Measurements from ENCODE around the gene POLR1D.

The POLR1D gene

DNA sequence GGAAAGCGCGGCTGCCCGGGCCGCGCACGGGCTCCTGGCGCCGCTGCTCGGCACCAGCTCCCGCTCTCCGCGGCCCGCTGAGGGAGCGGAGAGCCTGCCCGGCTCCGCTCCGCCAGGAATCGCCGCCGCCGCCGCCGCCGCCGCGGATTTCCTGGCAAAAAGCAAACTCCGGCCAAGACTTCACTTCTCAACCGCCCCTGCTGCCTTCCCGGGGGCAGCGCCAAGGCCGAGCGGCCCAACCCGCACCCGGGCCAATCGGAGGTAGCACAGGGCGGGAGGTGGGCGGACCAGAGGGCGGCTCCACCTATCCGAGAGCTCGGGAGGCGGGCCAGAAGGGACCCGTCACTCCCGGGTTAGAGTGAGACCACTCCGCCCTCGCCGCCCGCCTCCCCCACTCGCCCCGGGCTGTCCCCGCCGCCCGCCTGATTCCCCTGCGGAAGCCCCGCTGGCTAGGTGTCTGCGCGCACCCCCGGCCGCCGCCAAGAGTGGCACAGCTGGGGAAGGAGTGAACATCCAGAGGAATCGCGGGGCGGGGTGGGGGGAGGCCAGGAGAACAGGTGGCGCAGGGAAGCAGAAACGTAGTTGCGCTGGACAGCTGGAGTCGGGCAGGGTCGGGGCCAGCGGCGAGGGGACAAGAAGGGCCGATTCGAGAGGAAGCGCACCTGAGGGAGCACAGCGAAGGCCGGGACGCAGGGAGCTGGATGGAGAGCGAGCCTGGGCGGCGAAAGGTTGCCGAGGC lies 1.1 kb upstream of the POLR1D start, which contains the start of gene LNX2:
Gene LNX2 (minus strand): TSS at position 153 of the 739 bp plus-strand sequence. CDS start 38,826 bp downstream, outside the sequence.
- peak; percentile 65 for DNase-seq (ENCODE audit: low read depth, low spot score)
- ChIA-PET CTCF (interaction anchor here (0.6 to 3.6 kb wide), 9 partner anchors 11 to 334 kb away, joined by 3 to 11 read pairs (median 3); no protein-coding TSS in a partner anchor), POLR2A (interaction anchor here (0.9 kb wide), 1 partner anchor 18 kb away, joined by 4 read pairs; no protein-coding TSS in a partner anchor)
- peak within 1 kb of the TSS; percentile 76 for H3K4me3 ChIP-seq (ENCODE audit: low read depth, low read length)
- TF ChIP-seq, protein P1, sequence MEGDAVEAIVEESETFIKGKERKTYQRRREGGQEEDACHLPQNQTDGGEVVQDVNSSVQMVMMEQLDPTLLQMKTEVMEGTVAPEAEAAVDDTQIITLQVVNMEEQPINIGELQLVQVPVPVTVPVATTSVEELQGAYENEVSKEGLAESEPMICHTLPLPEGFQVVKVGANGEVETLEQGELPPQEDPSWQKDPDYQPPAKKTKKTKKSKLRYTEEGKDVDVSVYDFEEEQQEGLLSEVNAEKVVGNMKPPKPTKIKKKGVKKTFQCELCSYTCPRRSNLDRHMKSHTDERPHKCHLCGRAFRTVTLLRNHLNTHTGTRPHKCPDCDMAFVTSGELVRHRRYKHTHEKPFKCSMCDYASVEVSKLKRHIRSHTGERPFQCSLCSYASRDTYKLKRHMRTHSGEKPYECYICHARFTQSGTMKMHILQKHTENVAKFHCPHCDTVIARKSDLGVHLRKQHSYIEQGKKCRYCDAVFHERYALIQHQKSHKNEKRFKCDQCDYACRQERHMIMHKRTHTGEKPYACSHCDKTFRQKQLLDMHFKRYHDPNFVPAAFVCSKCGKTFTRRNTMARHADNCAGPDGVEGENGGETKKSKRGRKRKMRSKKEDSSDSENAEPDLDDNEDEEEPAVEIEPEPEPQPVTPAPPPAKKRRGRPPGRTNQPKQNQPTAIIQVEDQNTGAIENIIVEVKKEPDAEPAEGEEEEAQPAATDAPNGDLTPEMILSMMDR (IDR thresholded peaks at IDR 0.05; ENCODE audit: insufficient read depth, low read length, missing control alignments) = no peak

DNA sequence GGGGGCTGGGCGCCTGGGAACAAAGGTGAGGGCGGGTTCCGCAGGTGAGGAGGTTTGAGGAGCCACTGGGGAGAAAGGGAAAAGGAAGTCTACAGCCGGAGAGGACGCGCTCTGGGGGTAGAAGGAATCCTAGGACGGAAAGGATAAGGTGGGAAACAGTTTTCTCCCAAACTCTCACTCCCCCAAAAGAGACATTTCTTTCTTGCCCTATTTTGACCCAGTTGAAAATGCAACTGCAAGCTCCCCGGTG lies 651 bp upstream of the POLR1D start:
- POLR2A ChIA-PET = no interaction called here
- H3K4me3 ChIP-seq (ENCODE audit: low read depth, low read length) = peak overlapping the region; percentile 76
- DNase-seq (ENCODE audit: low read depth, low spot score) = no peak
- TF ChIP-seq, protein P1 (IDR thresholded peaks at IDR 0.05; ENCODE audit: insufficient read depth, low read length, missing control alignments) = no peak
- CTCF ChIA-PET = interaction anchor here (0.6 to 3.6 kb wide), 7 partner anchors 10 to 333 kb away, joined by 3 to 11 read pairs (median 3); no protein-coding TSS in a partner anchor

DNA sequence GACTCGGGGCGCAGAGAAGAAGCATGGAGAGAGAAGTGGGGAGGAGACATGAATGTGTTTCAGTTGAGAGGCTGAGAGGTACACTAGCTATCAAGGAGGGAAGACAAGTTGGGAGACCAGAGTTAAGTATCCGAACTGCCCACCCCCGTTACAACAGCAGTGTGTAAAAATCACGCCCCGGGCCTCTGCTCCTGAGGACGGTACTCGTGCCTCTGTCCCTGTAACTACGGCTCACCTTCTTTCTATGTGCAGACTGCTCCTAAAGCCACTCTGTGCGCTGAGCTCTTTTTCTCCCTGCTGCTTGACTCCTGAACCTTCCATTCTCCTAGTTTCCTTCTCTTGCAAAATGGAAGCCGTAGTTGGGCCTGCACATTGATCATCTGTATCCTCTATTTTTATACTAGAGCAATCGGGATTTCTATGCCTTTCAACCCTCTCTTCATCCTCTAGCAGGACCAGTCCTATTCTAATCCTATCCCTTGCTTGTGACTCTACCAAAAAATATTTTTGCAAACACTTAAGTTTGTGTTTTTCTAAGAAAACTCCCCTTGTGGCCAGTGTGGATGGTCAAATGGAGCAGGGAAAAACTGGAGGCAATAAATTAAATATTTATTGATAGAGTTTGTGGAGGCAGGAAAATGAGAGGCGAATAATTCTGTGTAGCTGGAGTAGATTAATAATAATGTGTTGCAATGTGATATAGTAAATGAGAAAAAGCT lies 569 bp downstream of the POLR1D start:
- CTCF ChIA-PET = interaction anchor here (0.8 to 1.3 kb wide), 9 partner anchors 11 to 247 kb away, joined by 3 to 4 read pairs (median 3); no protein-coding TSS in a partner anchor
- TF ChIP-seq, protein P1 (IDR thresholded peaks at IDR 0.05; ENCODE audit: insufficient read depth, low read length, missing control alignments) = peak; percentile 10
- POLR2A ChIA-PET = no interaction called here
- DNase-seq (ENCODE audit: low read depth, low spot score) = no peak
- H3K4me3 ChIP-seq (ENCODE audit: low read depth, low read length) = peak overlapping the region; percentile 76

DNA sequence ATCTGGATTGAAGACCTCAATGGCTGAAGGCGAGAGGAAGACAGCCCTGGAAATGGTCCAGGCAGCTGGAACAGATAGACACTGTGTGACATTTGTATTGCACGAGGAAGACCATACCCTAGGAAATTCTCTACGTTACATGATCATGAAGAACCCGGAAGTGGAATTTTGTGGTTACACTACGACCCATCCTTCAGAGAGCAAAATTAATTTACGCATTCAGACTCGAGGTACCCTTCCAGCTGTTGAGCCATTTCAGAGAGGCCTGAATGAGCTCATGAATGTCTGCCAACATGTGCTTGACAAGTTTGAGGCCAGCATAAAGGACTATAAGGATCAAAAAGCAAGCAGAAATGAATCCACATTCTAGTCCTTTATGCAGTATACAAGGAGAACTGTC lies 1.2 kb downstream of the POLR1D start:
- ChIA-PET CTCF (interaction anchor here (0.8 to 1.3 kb wide), 6 partner anchors 11 to 208 kb away, joined by 3 to 4 read pairs (median 4); no protein-coding TSS in a partner anchor), POLR2A (no interaction called here)
- no peak for DNase-seq (ENCODE audit: low read depth, low spot score)
- TF ChIP-seq, protein P1 (IDR thresholded peaks at IDR 0.05; ENCODE audit: insufficient read depth, low read length, missing control alignments) = no peak
- peak overlapping the region; percentile 76 for H3K4me3 ChIP-seq (ENCODE audit: low read depth, low read length)

DNA sequence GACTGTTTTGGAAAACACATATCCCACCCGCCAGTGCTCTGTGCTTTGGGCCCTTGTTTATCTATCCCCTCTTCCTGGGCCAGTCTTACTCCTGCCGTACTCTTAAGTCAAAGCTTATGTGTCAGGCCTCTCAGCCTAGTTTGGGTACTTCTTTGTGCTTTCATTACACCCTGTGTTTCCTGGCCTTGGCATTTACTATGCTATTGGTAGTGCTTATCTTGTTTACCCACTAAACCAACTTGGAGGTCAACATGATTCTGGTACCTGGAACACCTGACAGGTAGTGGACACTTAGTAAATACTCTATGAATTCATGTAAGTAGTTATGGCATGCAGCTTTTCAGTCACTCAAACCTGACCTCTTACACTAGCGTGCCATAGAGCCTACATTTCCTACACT lies 2.4 kb downstream of the POLR1D start:
- H3K4me3 ChIP-seq (ENCODE audit: low read depth, low read length) = no peak overlapping the region
- CTCF ChIA-PET = no interaction called here
- DNase-seq (ENCODE audit: low read depth, low spot score) = no peak
- TF ChIP-seq, protein P1 (IDR thresholded peaks at IDR 0.05; ENCODE audit: insufficient read depth, low read length, missing control alignments) = no peak
- POLR2A ChIA-PET = no interaction called here

DNA sequence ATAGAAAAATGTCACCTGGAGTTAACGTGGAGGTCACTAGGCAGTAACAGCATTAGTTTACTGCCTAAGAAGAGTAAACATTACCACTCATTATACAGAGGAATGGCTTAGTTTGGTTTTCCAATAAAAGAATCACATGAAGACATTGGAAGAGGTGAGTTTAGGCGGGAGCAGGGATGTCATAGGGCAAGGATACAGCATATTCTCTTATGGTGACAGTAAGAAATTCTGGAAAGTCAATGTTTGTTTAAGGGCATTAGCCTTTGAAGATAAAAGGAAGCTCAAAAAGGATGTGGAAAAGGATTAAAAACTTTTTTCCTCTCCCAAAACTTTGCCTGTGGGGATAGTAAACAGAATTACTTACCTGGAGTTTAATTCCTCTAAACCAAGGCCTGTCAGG lies 4.1 kb downstream of the POLR1D start:
- TF ChIP-seq, protein P1 (IDR thresholded peaks at IDR 0.05; ENCODE audit: insufficient read depth, low read length, missing control alignments) = no peak
- POLR2A ChIA-PET = no interaction called here
- no peak for DNase-seq (ENCODE audit: low read depth, low spot score)
- H3K4me3 ChIP-seq (ENCODE audit: low read depth, low read length) = no peak overlapping the region
- CTCF ChIA-PET = interaction anchor here (1.4 kb wide), 1 partner anchor 201 kb away, joined by 3 read pairs; no protein-coding TSS in a partner anchor
